ENCODE data around the gene MROH2A. TPM values are rescaled to one million over a fixed set of nuclear protein-coding genes. Genes with fewer than 3 reads are reported as not detected.
A peak's percentile ranks its signal among the peaks of the same experiment; 100 is the strongest.

Gene MROH2A
- total RNA-seq, 1 experiment from 2014 or later: not detected

GRCh38 chr2:233853353-233853752 is 75.2 kb downstream of the MROH2A start:
- Histone ChIP-seq H3K27ac (ENCODE audit: low read depth, low read length) (peak overlapping the region; percentile 67), H4K20me1 (ENCODE audit: insufficient read depth) (no peaks in the 10 kb centered on the region), H2AFZ (ENCODE audit: low read depth, low read length, poor library complexity, severe bottlenecking) (no peak overlapping the region), H3K36me3 (ENCODE audit: control insufficient read depth in 1 of 2, insufficient read depth in 2 of 2, low read length in 2 of 2) (peaks cover 29 to 52% of the 10 kb centered on the region in 2 experiments), H3K4me2 (ENCODE audit: low read length) (peak overlapping the region; percentile 91), H3K4me3 (replicated peaks in 1 of 2; ENCODE audit: low read depth in 1 of 2, low read length in 2 of 2) (peak overlapping the region; percentile 79 to 96), H3K27me3 (ENCODE audit: insufficient read depth, low read length) (no peaks in the 10 kb centered on the region), H3K9me2 (ENCODE audit: insufficient read depth) (no peaks in the 10 kb centered on the region), H3K4me1 (ENCODE audit: control insufficient read depth in 1 of 2, insufficient read depth in 2 of 2, low read length in 2 of 2) (peaks cover 7 to 23% of the 10 kb centered on the region in 2 experiments), H3K9me3 (ENCODE audit: control insufficient read depth in 1 of 2, insufficient read depth in 1 of 2, low read depth in 1 of 2, low read length in 2 of 2) (no peaks in the 10 kb centered on the region), H3K9ac (ENCODE audit: low read length) (peak overlapping the region; percentile 99), H3K79me2 (ENCODE audit: insufficient read depth, low read length) (peaks cover 59% of the 10 kb centered on the region)
- TSS peak; percentile 44 for BruUV-seq (replicated peaks)
- ATAC-seq (no peak), DNase-seq (ENCODE audit: low read depth, low spot score) (no peak)
- ChIA-PET POLR2A (no interaction called here), RAD21 (ENCODE audit: low non-redundant PET in 1 of 2, low total read pairs in 2 of 2, uncharacterized antibody in 2 of 2, unreplicated experiment in 2 of 2) (no interaction called here), CTCF (no interaction called here)
- intact Hi-C loops (cut with micrococcal nuclease): no loop called here
- TF ChIP-seq EGR1 (IDR thresholded peaks at IDR 0.05; ENCODE audit: low read depth) (0 out of 2 replicates have a peak, but pooled peaks have one; percentile 15), CEBPB (IDR thresholded peaks at IDR 0.05; ENCODE audit: low read depth) (no peak)

- no peaks in the 10 kb centered on the region for H3K27me3 ChIP-seq (ENCODE audit: insufficient read depth, low read length)
- peak overlapping the region; percentile 99 for H3K9ac ChIP-seq (ENCODE audit: low read length)
- ATAC-seq (peak; percentile 12; the same call in 1 of the 2 replicates), DNase-seq (ENCODE audit: low read depth, low spot score) (no peak)
- ChIA-PET RAD21 (ENCODE audit: low non-redundant PET in 1 of 2, low total read pairs in 2 of 2, uncharacterized antibody in 2 of 2, unreplicated experiment in 2 of 2) (no interaction called here), CTCF (no interaction called here), POLR2A (no interaction called here)
- H3K9me2 ChIP-seq (ENCODE audit: insufficient read depth): no peaks in the 10 kb centered on the region
- H3K4me2 ChIP-seq (ENCODE audit: low read length): peak overlapping the region; percentile 91
- H3K9me3 ChIP-seq (ENCODE audit: control insufficient read depth in 1 of 2, insufficient read depth in 1 of 2, low read depth in 1 of 2, low read length in 2 of 2): no peaks in the 10 kb centered on the region
- peak overlapping the region; percentile 79 to 96 for H3K4me3 ChIP-seq (replicated peaks in 1 of 2; ENCODE audit: low read depth in 1 of 2, low read length in 2 of 2)
- H4K20me1 ChIP-seq (ENCODE audit: insufficient read depth): no peaks in the 10 kb centered on the region
- no peak for TF ChIP-seq SIN3A (IDR thresholded peaks at IDR 0.05; ENCODE audit: low read depth)
- no peak for TF ChIP-seq EZH2phosphoT487 (IDR thresholded peaks at IDR 0.05; ENCODE audit: borderline replicate concordance)
- TF ChIP-seq, protein P1, sequence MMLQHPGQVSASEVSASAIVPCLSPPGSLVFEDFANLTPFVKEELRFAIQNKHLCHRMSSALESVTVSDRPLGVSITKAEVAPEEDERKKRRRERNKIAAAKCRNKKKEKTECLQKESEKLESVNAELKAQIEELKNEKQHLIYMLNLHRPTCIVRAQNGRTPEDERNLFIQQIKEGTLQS (IDR thresholded peaks at IDR 0.05): no peak
- TF ChIP-seq ZBTB33 (IDR thresholded peaks at IDR 0.05; ENCODE audit: extremely low read depth, insufficient replicate concordance, low read length): no peak
- TF ChIP-seq SRF (IDR thresholded peaks at IDR 0.05; ENCODE audit: low read depth): no peak
- TF ChIP-seq ELF1 (IDR thresholded peaks at IDR 0.05; ENCODE audit: borderline replicate concordance, low read depth): no peak
- TF ChIP-seq RAD21 (IDR thresholded peaks at IDR 0.05; ENCODE audit: low read depth): no peak
- TF ChIP-seq ZFX (IDR thresholded peaks at IDR 0.05): no peak
- no peak overlapping the region for H2AFZ ChIP-seq (ENCODE audit: low read depth, low read length, poor library complexity, severe bottlenecking)
- intact Hi-C loops (cut with micrococcal nuclease): no loop called here
- H3K27ac ChIP-seq (ENCODE audit: low read depth, low read length): peak overlapping the region; percentile 67
- H3K4me1 ChIP-seq (ENCODE audit: control insufficient read depth in 1 of 2, insufficient read depth in 2 of 2, low read length in 2 of 2): peaks cover 7 to 23% of the 10 kb centered on the region in 2 experiments
- peaks cover 28 to 47% of the 10 kb centered on the region in 2 experiments for H3K36me3 ChIP-seq (ENCODE audit: control insufficient read depth in 1 of 2, insufficient read depth in 2 of 2, low read length in 2 of 2)
- BruUV-seq (replicated peaks): no TSS peak
- peaks cover 54% of the 10 kb centered on the region for H3K79me2 ChIP-seq (ENCODE audit: insufficient read depth, low read length)
These were observed 75.7 kb downstream of the MROH2A start for GRCh38 chr2:233853883-233854240.

All from HCT116 (cell line).